ENCODE results near the gene POLR2A.

- TF ChIP-seq CTCF (conservative IDR thresholded peaks at IDR 0.05; ENCODE audit: low read depth, low read length) (no peak), EZH2 (IDR thresholded peaks at IDR 0.05; ENCODE audit: borderline replicate concordance, low read depth, low read length, poor library complexity, severe bottlenecking) (no peak)
These were observed 46.8 kb upstream of the POLR2A start for GRCh38 chr17:7437369-7437863.

Measured in A673 (cell line).